ENCODE data around the gene PEX7. TPM values are rescaled to one million over a fixed set of nuclear protein-coding genes. Genes with fewer than 3 reads are reported as not detected.
"Not testable (repeated sequence)": the region's sequence is repeated elsewhere in the genome, so short reads cannot be mapped to it uniquely, and the experiment has no call there.

The PEX7 gene
- total RNA-seq, 1 donor from 2014 or later: 8.3 TPM

- DNase-seq: no peak
Measured at GRCh38 chr6:136840276-136841001, 18.0 kb downstream of the PEX7 start.

- no peak for DNase-seq
Measured at GRCh38 chr6:136843210-136843609, 20.8 kb downstream of the PEX7 start.

- DNase-seq: no peak
Measured at GRCh38 chr6:136846046-136846445, 23.7 kb downstream of the PEX7 start.

GRCh38 chr6:136846477-136846876 is 24.1 kb downstream of the PEX7 start:
- not testable (repeated sequence) for DNase-seq

GRCh38 chr6:136849979-136850563 is 27.7 kb downstream of the PEX7 start:
- not testable (repeated sequence) for DNase-seq

GRCh38 chr6:136859430-136859829 is 37.0 kb downstream of the PEX7 start:
- DNase-seq: no peak

GRCh38 chr6:136860043-136860442 is 37.7 kb downstream of the PEX7 start:
- no peak for DNase-seq

GRCh38 chr6:136862662-136863061 is 40.3 kb downstream of the PEX7 start:
- DNase-seq: no peak

GRCh38 chr6:136863752-136864151 is 41.4 kb downstream of the PEX7 start:
- DNase-seq: no peak

GRCh38 chr6:136864676-136865075 is 42.3 kb downstream of the PEX7 start:
- no peak for DNase-seq

- no peak for DNase-seq
Measured at GRCh38 chr6:136866872-136867416, 44.6 kb downstream of the PEX7 start.

GRCh38 chr6:136869451-136869850 is 47.1 kb downstream of the PEX7 start:
- no peak for DNase-seq

GRCh38 chr6:136873748-136874147 is 51.4 kb downstream of the PEX7 start:
- no peak for DNase-seq

- not testable (repeated sequence) for DNase-seq
Measured at GRCh38 chr6:136876469-136876868, 54.1 kb downstream of the PEX7 start.

- DNase-seq: no peak
Measured at GRCh38 chr6:136880748-136881460, 58.5 kb downstream of the PEX7 start.

- no peak for DNase-seq
Measured at GRCh38 chr6:136886091-136886490, 63.7 kb downstream of the PEX7 start.

GRCh38 chr6:136887953-136888352 is 65.6 kb downstream of the PEX7 start:
- DNase-seq: no peak

- no peak for DNase-seq
Measured at GRCh38 chr6:136889271-136890193, 67.1 kb downstream of the PEX7 start.

GRCh38 chr6:136890194-136890839 is 67.9 kb downstream of the PEX7 start:
- DNase-seq: no peak

GRCh38 chr6:136890986-136891385 is 68.6 kb downstream of the PEX7 start:
- no peak for DNase-seq

GRCh38 chr6:136893187-136893586 is 70.8 kb downstream of the PEX7 start:
- DNase-seq: no peak

GRCh38 chr6:136895901-136896300 is 73.5 kb downstream of the PEX7 start:
- no peak for DNase-seq
